RKO (cell line): ENCODE measurements around the gene TPRX2.
A peak's percentile ranks its signal among the peaks of the same experiment; 100 is the strongest.
"Not testable (repeated sequence)": the region's sequence is repeated elsewhere in the genome, so short reads cannot be mapped to it uniquely, and the experiment has no call there.

Experiments used
- DNase-seq: peaks from one replicate; pipeline ENCODE4 v3.0.0-alpha.2; 2016; ENCODE audit warnings: low spot score

Gene TPRX2

GRCh38 chr19:47858646-47859285 lies at the start of gene TPRX2:
TSS of gene TPRX2 (plus strand) at chr19:47859235. CDS start at chr19:47859247, 12 bp downstream.
- not testable (repeated sequence) for DNase-seq

DNA sequence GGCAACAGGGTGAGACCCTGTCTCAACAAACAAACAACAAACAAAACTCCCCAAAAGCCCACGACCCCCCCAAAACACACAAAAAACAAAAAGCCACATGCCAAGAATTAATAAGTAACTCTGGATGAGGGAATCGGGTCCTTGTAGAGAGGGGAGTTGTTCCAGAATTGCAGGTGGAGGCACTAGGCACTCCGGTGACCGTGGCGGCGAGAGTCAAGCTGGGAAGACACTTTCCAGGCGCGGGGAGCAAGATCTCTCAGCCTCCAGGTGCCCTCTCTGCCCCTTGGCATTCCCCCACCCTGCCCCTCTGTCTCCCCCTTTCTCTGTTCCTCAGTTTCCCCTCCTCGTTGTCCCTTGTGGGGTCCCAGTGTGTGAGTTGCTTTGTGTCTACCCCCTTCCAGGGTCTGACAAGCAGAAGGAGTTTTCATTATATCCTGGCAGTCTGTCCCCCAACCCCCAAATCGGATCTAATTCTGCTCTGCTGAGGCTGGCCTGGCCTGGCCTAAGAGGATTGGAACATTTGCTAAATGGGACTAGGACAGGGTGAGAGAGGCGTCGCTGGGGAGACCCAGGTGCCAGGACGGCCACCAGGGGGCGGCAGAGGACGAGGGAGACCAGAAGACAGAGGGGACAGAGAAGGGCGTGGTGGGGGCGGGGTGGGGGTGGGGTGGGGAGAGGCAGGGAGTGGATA lies 45.6 kb upstream of the TPRX2 start:
- peak; percentile 60 for DNase-seq

GRCh38 chr19:47813995-47814328 lies 45.1 kb upstream of the TPRX2 start:
- no peak for DNase-seq

- not testable (repeated sequence) for DNase-seq
These were observed 42.8 kb upstream of the TPRX2 start for GRCh38 chr19:47816270-47816669.

- DNase-seq: not testable (repeated sequence)
These were observed 40.8 kb upstream of the TPRX2 start for GRCh38 chr19:47818221-47818620.

DNA sequence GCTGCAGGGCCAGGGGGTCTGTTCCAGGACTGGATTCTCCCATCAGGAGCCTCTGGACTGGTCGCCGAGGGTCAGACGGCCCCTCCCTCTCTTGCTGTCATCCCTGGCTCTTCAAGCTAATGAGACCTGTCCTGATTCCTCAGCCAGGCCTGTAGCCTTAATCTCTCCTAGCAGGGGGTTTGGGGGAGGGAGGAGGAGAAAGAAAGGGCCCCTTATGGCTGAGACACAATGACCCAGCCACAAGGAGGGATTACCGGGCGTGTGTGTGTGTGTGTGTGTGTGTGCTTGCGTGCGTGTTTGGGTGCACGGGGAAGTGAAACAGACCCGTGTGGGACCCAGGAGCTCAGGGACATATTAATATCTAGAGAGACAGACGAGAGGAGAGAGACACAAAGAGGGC lies 39.2 kb upstream of the TPRX2 start:
- DNase-seq: no peak

GRCh38 chr19:47820410-47820809 lies 38.6 kb upstream of the TPRX2 start:
- DNase-seq: no peak

DNA sequence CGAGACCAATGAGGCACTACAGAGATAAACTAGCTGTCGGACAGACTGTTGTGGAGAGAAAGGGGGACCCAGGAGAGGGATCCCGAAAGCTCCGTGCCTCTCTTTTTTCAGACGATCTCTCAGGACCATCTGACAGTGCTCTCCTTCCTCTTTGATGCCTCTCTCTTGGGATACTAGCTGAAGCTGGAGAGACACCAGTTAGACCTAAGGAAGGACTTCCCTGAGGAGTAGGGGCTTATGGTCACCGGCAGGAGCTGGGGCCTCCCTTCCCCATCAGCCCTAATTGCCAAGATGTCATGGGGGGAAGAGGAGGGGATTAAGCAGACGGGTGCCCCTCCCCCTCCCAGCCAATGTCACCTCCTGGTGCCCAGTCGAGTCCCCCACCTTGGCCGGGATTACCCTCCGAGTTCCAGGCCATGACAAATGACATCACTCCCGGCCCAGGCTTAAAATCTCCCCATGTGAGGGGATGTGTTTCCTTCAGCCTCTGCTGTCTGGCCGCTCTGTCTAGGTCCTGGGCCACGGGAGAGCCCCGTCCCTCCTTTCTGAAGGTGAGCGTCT lies 37.5 kb upstream of the TPRX2 start, which contains the start of gene CRX:
CRX (plus strand) TSS at position 478 of the 561 bp plus-strand sequence. CDS start 12,507 bp downstream, outside the sequence.
- DNase-seq: no peak

- DNase-seq: no peak
These were observed 34.6 kb upstream of the TPRX2 start for GRCh38 chr19:47824396-47824795.

GRCh38 chr19:47826800-47827199 lies 32.2 kb upstream of the TPRX2 start:
- no peak for DNase-seq

- no peak for DNase-seq
These were observed 26.3 kb upstream of the TPRX2 start for GRCh38 chr19:47832723-47833122.

DNA sequence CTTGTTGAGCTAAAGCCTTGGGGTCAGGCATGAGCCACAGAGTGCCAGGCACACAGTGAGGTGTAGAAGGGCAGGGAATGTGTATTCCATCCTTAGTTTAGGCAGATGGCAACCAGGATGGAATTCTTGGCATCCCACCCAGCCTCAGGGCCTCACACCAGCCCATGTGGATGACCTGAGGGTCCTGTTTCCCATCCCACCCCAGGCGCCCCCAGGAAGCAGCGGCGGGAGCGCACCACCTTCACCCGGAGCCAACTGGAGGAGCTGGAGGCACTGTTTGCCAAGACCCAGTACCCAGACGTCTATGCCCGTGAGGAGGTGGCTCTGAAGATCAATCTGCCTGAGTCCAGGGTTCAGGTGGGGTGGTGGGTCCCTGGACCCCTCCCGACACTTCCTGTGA lies 23.0 kb upstream of the TPRX2 start:
- no peak for DNase-seq

GRCh38 chr19:47839411-47839810 lies 19.6 kb upstream of the TPRX2 start:
- no peak for DNase-seq

DNA sequence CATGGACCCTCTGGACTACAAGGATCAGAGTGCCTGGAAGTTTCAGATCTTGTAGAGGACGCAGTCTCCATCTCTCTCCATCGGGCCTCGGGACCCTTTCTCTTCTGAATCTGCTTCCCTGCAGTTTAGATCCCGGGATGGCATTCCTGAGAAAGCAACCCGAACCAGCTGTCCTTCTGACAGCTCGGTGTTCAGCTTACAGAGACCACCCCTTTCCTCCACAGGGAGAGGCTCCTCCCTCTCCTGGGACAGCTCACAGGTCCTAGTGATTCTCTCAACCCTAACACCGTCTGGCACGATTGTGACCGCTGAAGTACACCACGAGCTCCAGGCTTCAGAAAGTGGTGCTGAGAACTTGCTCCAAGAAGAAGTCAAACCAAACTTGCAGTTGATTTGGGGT lies 19.1 kb upstream of the TPRX2 start:
- DNase-seq: no peak

- no peak for DNase-seq
These were observed 16.1 kb upstream of the TPRX2 start for GRCh38 chr19:47842941-47843340.

DNA sequence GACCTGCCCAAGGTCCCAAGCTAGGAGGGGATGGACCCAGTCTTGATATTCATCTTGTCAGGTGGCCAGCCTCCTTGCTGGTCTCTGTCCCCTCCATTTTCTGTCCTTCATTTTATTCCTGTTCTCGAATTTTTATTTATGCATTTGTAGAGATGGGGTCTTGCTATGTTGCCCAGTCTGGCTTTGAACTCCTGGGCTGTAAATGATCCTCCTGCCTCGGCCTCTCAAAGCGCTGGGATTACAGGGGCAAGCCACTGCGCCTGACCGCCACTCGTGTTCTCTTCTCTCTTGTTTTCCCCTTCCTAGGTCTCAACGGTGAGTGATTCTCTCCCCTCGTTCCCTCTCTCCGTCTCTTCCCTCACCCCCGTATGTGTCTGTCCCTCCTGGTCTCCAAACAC lies 10.6 kb upstream of the TPRX2 start:
- DNase-seq: no peak

GRCh38 chr19:47848823-47849473 lies 10.1 kb upstream of the TPRX2 start:
- no peak for DNase-seq

DNA sequence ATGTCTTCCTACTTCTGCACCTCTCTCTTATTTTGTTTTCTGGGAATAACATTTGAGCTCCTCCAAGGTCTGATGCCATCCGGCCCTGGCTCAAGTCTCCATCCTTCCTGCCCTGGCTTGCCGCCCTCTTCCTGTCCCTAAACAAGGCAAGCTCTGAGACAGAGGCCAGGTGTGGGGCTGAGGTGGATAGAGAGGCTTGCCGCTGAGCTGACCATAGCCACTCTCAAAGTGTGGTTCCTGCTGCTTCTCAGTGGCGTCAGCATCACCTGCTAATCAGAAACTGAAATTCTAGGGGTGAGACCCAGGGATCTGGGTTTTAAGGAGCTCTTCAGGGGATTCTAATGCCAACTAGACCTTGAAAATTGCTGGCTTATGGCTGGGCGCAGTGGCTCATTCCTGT lies 6.0 kb upstream of the TPRX2 start:
- no peak for DNase-seq

GRCh38 chr19:47854459-47854858 lies 4.6 kb upstream of the TPRX2 start:
- DNase-seq: no peak

GRCh38 chr19:47858231-47858630 lies 804 bp upstream of the TPRX2 start:
- DNase-seq: peak; percentile 71

DNA sequence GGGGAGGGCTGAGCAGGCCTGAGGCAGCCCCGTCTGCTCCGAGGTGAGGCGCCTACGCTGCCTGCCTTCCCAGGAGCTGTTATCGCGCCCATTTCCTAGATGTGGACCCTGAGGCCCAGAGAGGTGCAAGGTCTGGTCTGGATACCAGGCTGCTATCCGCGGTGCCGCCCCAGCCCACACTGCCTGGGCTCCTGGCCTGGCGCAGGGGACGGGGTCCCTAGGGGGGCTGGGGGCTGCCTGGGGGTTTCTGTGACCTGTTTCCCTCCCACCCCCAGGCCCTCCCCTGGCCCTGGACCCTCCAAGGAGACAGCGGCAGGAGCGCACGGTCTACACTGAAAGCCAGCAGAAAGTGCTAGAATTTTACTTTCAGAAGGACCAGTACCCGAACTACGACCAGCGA lies 803 bp downstream of the TPRX2 start:
- DNase-seq: not testable (repeated sequence)

DNA sequence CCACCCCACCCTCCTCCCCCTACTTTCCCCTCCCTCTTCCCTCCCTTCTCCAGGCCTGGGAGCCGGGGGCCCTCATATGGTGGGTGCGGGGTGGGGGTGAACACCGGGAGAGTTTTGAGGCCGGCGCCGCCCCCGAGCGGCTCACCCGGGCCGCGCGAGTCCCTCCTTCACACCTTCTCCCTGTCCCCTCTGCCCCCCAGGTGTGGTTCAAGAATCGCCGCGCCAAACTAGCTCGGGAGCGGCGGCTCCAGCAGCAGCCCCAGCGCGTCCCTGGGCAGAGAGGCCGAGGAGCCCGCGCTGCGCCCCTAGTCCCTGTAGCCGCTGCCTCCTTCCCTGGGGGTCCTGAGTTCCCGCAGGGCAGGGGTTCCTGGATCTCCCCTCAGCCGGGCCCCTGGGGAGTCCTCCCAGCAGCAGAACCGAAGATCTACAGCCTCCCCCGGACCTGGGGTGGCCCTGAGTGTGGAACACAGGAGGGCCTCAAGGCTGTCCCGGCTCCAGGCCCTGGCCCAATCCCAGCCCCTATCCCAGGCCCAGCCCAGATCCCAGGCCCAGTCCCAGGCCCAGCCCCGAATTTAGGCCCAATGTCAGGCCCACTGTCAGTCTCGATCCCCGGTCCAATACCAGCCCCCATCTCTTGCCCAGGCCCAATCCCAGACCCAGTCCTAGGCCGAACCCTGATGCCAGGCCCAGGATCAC lies 1.7 kb downstream of the TPRX2 start:
- no peak for DNase-seq
